ENCODE results near the gene GABARAPL1.
"Not testable (repeated sequence)": the region's sequence is repeated elsewhere in the genome, so short reads cannot be mapped to it uniquely, and the experiment has no call there.

The GABARAPL1 gene

GRCh38 chr12:10212739-10213131, at the start of gene GABARAPL1:
TSS of gene GABARAPL1 (plus strand) at chr12:10212877. CDS start at chr12:10213130, 253 bp downstream.
- DNase-seq, result peak; percentile 43

GRCh38 chr12:10163084-10163483, 49.6 kb upstream of the GABARAPL1 start:
- DNase-seq, result no peak

- no peak for DNase-seq
These were observed 47.3 kb upstream of the GABARAPL1 start for GRCh38 chr12:10165421-10165820.

GRCh38 chr12:10167599-10167998, 45.1 kb upstream of the GABARAPL1 start:
- no peak for DNase-seq

- no peak for DNase-seq
These were observed 43.6 kb upstream of the GABARAPL1 start for GRCh38 chr12:10169104-10169503.

GRCh38 chr12:10170216-10170615, 42.5 kb upstream of the GABARAPL1 start:
- DNase-seq, result no peak

- DNase-seq, result no peak
These were observed 40.5 kb upstream of the GABARAPL1 start, which contains the start of gene OLR1 for GRCh38 chr12:10171973-10172728. TSS of gene OLR1 (minus strand) at chr12:10172132. CDS start at chr12:10172077, 55 bp downstream.

GRCh38 chr12:10174986-10175614, 37.6 kb upstream of the GABARAPL1 start:
- no peak for DNase-seq

GRCh38 chr12:10175846-10176636, 36.6 kb upstream of the GABARAPL1 start:
- no peak for DNase-seq

- no peak for DNase-seq
These were observed 33.9 kb upstream of the GABARAPL1 start, which contains the start of gene TMEM52B for GRCh38 chr12:10178821-10179220. TSS of gene TMEM52B (plus strand) at chr12:10179032. CDS start at chr12:10179575, 543 bp downstream.

GRCh38 chr12:10179776-10180181, 32.9 kb upstream of the GABARAPL1 start:
- DNase-seq, result no peak

- DNase-seq, result no peak
These were observed 30.2 kb upstream of the GABARAPL1 start for GRCh38 chr12:10182354-10183049.

- DNase-seq, result no peak
These were observed 28.3 kb upstream of the GABARAPL1 start for GRCh38 chr12:10184261-10184843.

- DNase-seq, result no peak
These were observed 26.4 kb upstream of the GABARAPL1 start for GRCh38 chr12:10186299-10186698.

GRCh38 chr12:10186958-10187357, 25.7 kb upstream of the GABARAPL1 start:
- not testable (repeated sequence) for DNase-seq

GRCh38 chr12:10189653-10190052, 23.0 kb upstream of the GABARAPL1 start:
- no peak for DNase-seq

GRCh38 chr12:10190558-10191388, 21.9 kb upstream of the GABARAPL1 start:
- DNase-seq, result no peak

- no peak for DNase-seq
These were observed 20.8 kb upstream of the GABARAPL1 start for GRCh38 chr12:10191865-10192264.

GRCh38 chr12:10194160-10194670, 18.5 kb upstream of the GABARAPL1 start:
- DNase-seq, result no peak

GRCh38 chr12:10196210-10196609, 16.5 kb upstream of the GABARAPL1 start:
- DNase-seq, result no peak

GRCh38 chr12:10197879-10198278, 14.8 kb upstream of the GABARAPL1 start:
- DNase-seq, result no peak
